ENCODE data around the gene AFAP1.

The AFAP1 gene

GRCh38 chr4:7766086-7766485 lies 173.6 kb downstream of the AFAP1 start:
- DNase-seq, result no peak

GRCh38 chr4:7765666-7766065 lies 174.0 kb downstream of the AFAP1 start:
- DNase-seq, result no peak

- no peak for DNase-seq
Measured at GRCh38 chr4:7764466-7764865, 175.2 kb downstream of the AFAP1 start.

GRCh38 chr4:7763788-7764187 lies 175.9 kb downstream of the AFAP1 start:
- no peak for DNase-seq

- no peak for DNase-seq
Measured at GRCh38 chr4:7763106-7763505, 176.6 kb downstream of the AFAP1 start.

- DNase-seq, result no peak
Measured at GRCh38 chr4:7762376-7763030, 177.2 kb downstream of the AFAP1 start.

- peak; percentile 83 for DNase-seq
Measured at GRCh38 chr4:7761720-7762119, 177.9 kb downstream of the AFAP1 start.

- DNase-seq, result no peak
Measured at GRCh38 chr4:7761312-7761711, 178.3 kb downstream of the AFAP1 start.

GRCh38 chr4:7760706-7761105 lies 179.0 kb downstream of the AFAP1 start:
- DNase-seq, result no peak

- DNase-seq, result no peak
Measured at GRCh38 chr4:7760228-7760627, 179.4 kb downstream of the AFAP1 start.

GRCh38 chr4:7759635-7760034 lies 180.0 kb downstream of the AFAP1 start:
- DNase-seq, result no peak

GRCh38 chr4:7759216-7759615 lies 180.4 kb downstream of the AFAP1 start:
- DNase-seq, result no peak

- no peak for DNase-seq
Measured at GRCh38 chr4:7758476-7758875, 181.2 kb downstream of the AFAP1 start.

- DNase-seq, result no peak
Measured at GRCh38 chr4:7757501-7758471, 181.9 kb downstream of the AFAP1 start.

GRCh38 chr4:7756561-7757355 lies 182.9 kb downstream of the AFAP1 start:
- DNase-seq, result no peak

- no peak for DNase-seq
Measured at GRCh38 chr4:7756071-7756470, 183.6 kb downstream of the AFAP1 start.

- no peak for DNase-seq
Measured at GRCh38 chr4:7755561-7755960, 184.1 kb downstream of the AFAP1 start.

GRCh38 chr4:7754565-7755262 lies 184.9 kb downstream of the AFAP1 start:
- DNase-seq, result no peak

GRCh38 chr4:7753931-7754465 lies 185.7 kb downstream of the AFAP1 start:
- DNase-seq, result no peak

- DNase-seq, result no peak
Measured at GRCh38 chr4:7753271-7753670, 186.4 kb downstream of the AFAP1 start.

GRCh38 chr4:7752649-7753048 lies 187.0 kb downstream of the AFAP1 start:
- no peak for DNase-seq

GRCh38 chr4:7750972-7751371 lies 188.7 kb downstream of the AFAP1 start:
- no peak for DNase-seq
